ENCODE measurements around the gene U2SURP.

Gene U2SURP

GRCh38 chr3:143100451-143100850 lies 99.1 kb downstream of the U2SURP start:
- peaks cover 11% of the 10 kb centered on the region; the same call in 1 of the 2 replicates for H3K9me3 ChIP-seq (ENCODE audit: insufficient read depth, low read length)
- no peaks in the 10 kb centered on the region for H3K27me3 ChIP-seq (ENCODE audit: low read length)
- H3K4me3 ChIP-seq (ENCODE audit: insufficient read depth, low read length, poor library complexity, severe bottlenecking), result no peak overlapping the region
- no peaks in the 10 kb centered on the region for H3F3A ChIP-seq (ENCODE audit: insufficient read depth)
- H3K9me2 ChIP-seq (replicated peaks; ENCODE audit: insufficient read depth, low read length), result no peaks in the 10 kb centered on the region
- H2AFZ ChIP-seq (ENCODE audit: low read depth, low read length, severe bottlenecking), result no peak overlapping the region
- H3K36me3 ChIP-seq (ENCODE audit: low read length), result no peaks in the 10 kb centered on the region
- H4K20me1 ChIP-seq (ENCODE audit: low read depth, low read length), result no peaks in the 10 kb centered on the region
- H3K79me2 ChIP-seq (ENCODE audit: insufficient read depth, low read length), result no peaks in the 10 kb centered on the region
- no peak overlapping the region for H3K4me2 ChIP-seq (ENCODE audit: low read depth, low read length, poor library complexity, severe bottlenecking)
- H3K9ac ChIP-seq (ENCODE audit: low read length), result no peak overlapping the region
- TF ChIP-seq CTCF (IDR thresholded peaks at IDR 0.05; ENCODE audit: insufficient read depth, low read length, poor library complexity, severe bottlenecking), result no peak
- TF ChIP-seq EZH2phosphoT487 (conservative IDR thresholded peaks at IDR 0.05; ENCODE audit: low read length), result no peak
- no peak overlapping the region for H3K27ac ChIP-seq (ENCODE audit: low read depth, low read length)

- no peaks in the 10 kb centered on the region for H3K9me2 ChIP-seq (replicated peaks; ENCODE audit: insufficient read depth, low read length)
- H3K27ac ChIP-seq (ENCODE audit: low read depth, low read length), result no peak overlapping the region
- H3K9ac ChIP-seq (ENCODE audit: low read length), result no peak overlapping the region
- TF ChIP-seq CTCF (IDR thresholded peaks at IDR 0.05; ENCODE audit: insufficient read depth, low read length, poor library complexity, severe bottlenecking) (no peak), EZH2phosphoT487 (conservative IDR thresholded peaks at IDR 0.05; ENCODE audit: low read length) (no peak)
- no peaks in the 10 kb centered on the region for H3K79me2 ChIP-seq (ENCODE audit: insufficient read depth, low read length)
- no peaks in the 10 kb centered on the region for H3K9me3 ChIP-seq (ENCODE audit: insufficient read depth, low read length)
- no peaks in the 10 kb centered on the region for H4K20me1 ChIP-seq (ENCODE audit: low read depth, low read length)
- no peak overlapping the region for H3K4me3 ChIP-seq (ENCODE audit: insufficient read depth, low read length, poor library complexity, severe bottlenecking)
- no peaks in the 10 kb centered on the region for H3K27me3 ChIP-seq (ENCODE audit: low read length)
- no peaks in the 10 kb centered on the region for H3K36me3 ChIP-seq (ENCODE audit: low read length)
- no peaks in the 10 kb centered on the region for H3F3A ChIP-seq (ENCODE audit: insufficient read depth)
- H2AFZ ChIP-seq (ENCODE audit: low read depth, low read length, severe bottlenecking), result no peak overlapping the region
- H3K4me2 ChIP-seq (ENCODE audit: low read depth, low read length, poor library complexity, severe bottlenecking), result no peak overlapping the region
These were observed 100.5 kb downstream of the U2SURP start for GRCh38 chr3:143101792-143102381.

- H3K9me2 ChIP-seq (replicated peaks; ENCODE audit: insufficient read depth, low read length), result no peaks in the 10 kb centered on the region
- TF ChIP-seq CTCF (IDR thresholded peaks at IDR 0.05; ENCODE audit: insufficient read depth, low read length, poor library complexity, severe bottlenecking) (no peak), EZH2phosphoT487 (conservative IDR thresholded peaks at IDR 0.05; ENCODE audit: low read length) (no peak)
- no peaks in the 10 kb centered on the region for H3K79me2 ChIP-seq (ENCODE audit: insufficient read depth, low read length)
- H3K27me3 ChIP-seq (ENCODE audit: low read length), result no peaks in the 10 kb centered on the region
- no peak overlapping the region for H3K4me2 ChIP-seq (ENCODE audit: low read depth, low read length, poor library complexity, severe bottlenecking)
- no peak overlapping the region for H3K4me3 ChIP-seq (ENCODE audit: insufficient read depth, low read length, poor library complexity, severe bottlenecking)
- no peaks in the 10 kb centered on the region for H3K36me3 ChIP-seq (ENCODE audit: low read length)
- no peak overlapping the region for H2AFZ ChIP-seq (ENCODE audit: low read depth, low read length, severe bottlenecking)
- H3F3A ChIP-seq (ENCODE audit: insufficient read depth), result no peaks in the 10 kb centered on the region
- no peaks in the 10 kb centered on the region for H3K9me3 ChIP-seq (ENCODE audit: insufficient read depth, low read length)
- H4K20me1 ChIP-seq (ENCODE audit: low read depth, low read length), result no peaks in the 10 kb centered on the region
- H3K27ac ChIP-seq (ENCODE audit: low read depth, low read length), result no peak overlapping the region
- H3K9ac ChIP-seq (ENCODE audit: low read length), result no peak overlapping the region
These were observed 102.3 kb downstream of the U2SURP start for GRCh38 chr3:143103652-143104051.

Measured in SU-DHL-6 (cell line).